ENCODE data around the gene SLC43A3.

Gene SLC43A3

GRCh38 chr11:57358543-57358961, 68.4 kb downstream of the SLC43A3 start:
- no peak for DNase-seq (ENCODE audit: low read depth in 2 of 2)

- no peak for DNase-seq (ENCODE audit: low read depth in 2 of 2)
Observed at GRCh38 chr11:57357856-57358255, 69.1 kb downstream of the SLC43A3 start.

GRCh38 chr11:57357310-57357709, 69.6 kb downstream of the SLC43A3 start:
- DNase-seq (ENCODE audit: low read depth in 2 of 2): no peak

All from stimulated activated CD8-positive, alpha-beta memory T cell treated with anti-CD3 and anti-CD28 coated beads, Interleukin-7, amount 100 ng/mL, for 4 hours (primary cell).